ENCODE measurements around the gene DGKI. TPM values are rescaled to one million over a fixed set of nuclear protein-coding genes. Genes with fewer than 3 reads are reported as not detected.

DGKI gene
- total RNA-seq, 1 donor from 2014 or later = 5.5 TPM

DNA sequence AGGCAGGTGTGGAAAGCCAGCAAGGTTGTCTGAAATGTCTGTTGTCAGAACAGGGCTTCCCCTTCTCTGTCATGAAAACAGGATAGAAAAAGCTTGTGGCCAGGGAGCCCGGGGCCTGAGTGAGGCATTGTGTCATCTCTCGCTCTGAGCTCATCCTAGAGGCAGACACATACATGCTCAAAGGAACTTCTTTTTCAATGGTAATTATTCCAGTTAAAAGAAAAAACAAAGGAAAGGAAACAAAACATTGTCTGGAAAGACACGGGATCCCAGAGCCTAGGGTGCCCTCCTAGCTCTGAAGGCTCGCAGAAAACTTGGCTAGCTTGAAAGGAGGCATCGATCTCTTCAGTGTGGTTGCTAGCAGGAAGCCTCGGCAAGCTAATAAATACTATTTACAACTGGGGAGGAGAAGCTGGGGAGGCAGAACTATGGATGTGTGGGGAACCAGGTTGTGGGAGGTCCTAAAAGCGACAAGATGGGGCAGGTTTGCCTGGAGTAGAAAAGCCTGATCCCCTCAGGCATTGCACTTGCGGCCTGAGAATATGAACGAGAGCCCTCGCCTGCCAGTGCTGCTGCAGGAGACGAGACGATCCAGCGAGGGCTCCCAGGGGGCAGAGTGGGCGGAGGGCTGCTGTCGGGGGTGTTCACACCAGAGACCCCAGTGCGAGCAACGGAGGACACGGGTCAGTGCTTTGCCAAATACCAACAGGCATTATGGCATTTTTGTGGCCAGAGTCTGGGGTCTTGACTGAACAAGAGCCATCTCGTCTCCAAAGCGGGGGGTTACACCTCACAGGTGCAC lies 32.8 kb upstream of the DGKI start:
- H3K4me1 ChIP-seq = peaks cover 38% of the 10 kb centered on the region
- peaks cover 5% of the 10 kb centered on the region for H3K36me3 ChIP-seq
- no peaks in the 10 kb centered on the region for H3K79me2 ChIP-seq (ENCODE audit: low read depth)
- TF ChIP-seq EZH2 (IDR thresholded peaks at IDR 0.05) = no peak
- TF ChIP-seq CTCF (IDR thresholded peaks at IDR 0.05) = no peak
- no peak for TF ChIP-seq EZH2phosphoT487 (IDR thresholded peaks at IDR 0.05)
- peaks cover 59% of the 10 kb centered on the region for H3K4me1 Mint-ChIP-seq
- H3K27ac Mint-ChIP-seq = peak overlapping the region; percentile 21
- no peaks in the 10 kb centered on the region for H3K27me3 ChIP-seq
- H3K36me3 Mint-ChIP-seq = peaks cover 73% of the 10 kb centered on the region
- peak overlapping the region; percentile 19 for H3K4me2 ChIP-seq
- no peaks in the 10 kb centered on the region for H4K20me1 ChIP-seq (ENCODE audit: low read depth)
- H2AFZ ChIP-seq (replicated peaks) = no peak overlapping the region
- H3K27me3 Mint-ChIP-seq (ENCODE audit: insufficient read depth, low read depth) = peaks cover 11% of the 10 kb centered on the region
- no peaks in the 10 kb centered on the region for H3K9me3 ChIP-seq (ENCODE audit: low read depth)
- DNase-seq (ENCODE audit: low spot score) = peak; percentile 47
- peaks cover 7% of the 10 kb centered on the region for H3K9me3 Mint-ChIP-seq
- H3F3A ChIP-seq (ENCODE audit: low read depth) = peaks cover 46% of the 10 kb centered on the region
- H3K4me3 ChIP-seq = no peak overlapping the region
- H3K27ac ChIP-seq = no peak overlapping the region
- H3K4me3 Mint-ChIP-seq = peak overlapping the region; percentile 19
- no peak overlapping the region for H3K9ac ChIP-seq

DNA sequence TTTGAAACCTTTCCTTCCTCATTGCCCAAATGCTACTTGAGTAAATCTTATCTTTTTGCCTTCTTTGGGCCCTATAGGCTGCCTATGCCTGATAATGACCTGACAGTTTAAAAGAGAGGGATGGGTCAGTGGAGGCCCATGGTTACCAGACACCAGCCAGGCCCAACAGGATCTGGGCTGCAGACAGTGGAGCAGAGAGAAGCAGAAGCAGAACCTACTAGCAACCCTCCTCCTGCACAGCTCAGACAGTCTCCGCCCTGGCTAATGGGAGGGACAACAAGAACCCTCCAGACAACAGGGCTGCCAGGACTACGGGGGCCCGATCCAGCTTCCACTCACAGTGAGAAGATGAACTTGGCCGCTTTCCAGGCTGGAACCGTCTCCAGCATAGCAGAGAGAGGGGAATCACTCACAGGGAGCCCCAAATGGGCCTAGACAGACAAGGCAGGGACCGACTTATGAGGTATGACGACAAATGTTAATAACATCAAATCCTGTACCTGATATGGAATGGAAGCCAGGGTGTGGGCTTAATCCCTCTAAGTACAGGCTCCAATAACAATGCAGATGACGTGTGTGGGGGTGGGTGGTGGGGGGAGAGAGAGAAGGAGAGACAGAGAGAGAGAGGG lies 31.7 kb upstream of the DGKI start:
- Histone ChIP-seq H3K4me2 (peak overlapping the region; percentile 19), H3K4me1 (peaks cover 38% of the 10 kb centered on the region), H3F3A (ENCODE audit: low read depth) (peaks cover 46% of the 10 kb centered on the region), H4K20me1 (ENCODE audit: low read depth) (no peaks in the 10 kb centered on the region), H3K36me3 (peaks cover 5% of the 10 kb centered on the region), H3K9ac (no peak overlapping the region), H3K79me2 (ENCODE audit: low read depth) (no peaks in the 10 kb centered on the region), H3K27ac (peak overlapping the region; percentile 8), H3K27me3 (no peaks in the 10 kb centered on the region), H3K4me3 (no peak overlapping the region), H2AFZ (replicated peaks) (no peak overlapping the region), H3K9me3 (ENCODE audit: low read depth) (no peaks in the 10 kb centered on the region)
- no peak for DNase-seq (ENCODE audit: low spot score)
- H3K4me3 Mint-ChIP-seq = peak overlapping the region; percentile 27
- H3K36me3 Mint-ChIP-seq = peaks cover 74% of the 10 kb centered on the region
- H3K27me3 Mint-ChIP-seq (ENCODE audit: insufficient read depth, low read depth) = peaks cover 11% of the 10 kb centered on the region
- H3K4me1 Mint-ChIP-seq = peaks cover 69% of the 10 kb centered on the region
- TF ChIP-seq CTCF (IDR thresholded peaks at IDR 0.05) = no peak
- no peak for TF ChIP-seq EZH2phosphoT487 (IDR thresholded peaks at IDR 0.05)
- TF ChIP-seq EZH2 (IDR thresholded peaks at IDR 0.05) = no peak
- H3K27ac Mint-ChIP-seq = peak overlapping the region; percentile 58
- H3K9me3 Mint-ChIP-seq = peaks cover 7% of the 10 kb centered on the region

GRCh38 chr7:137877027-137877675 lies 30.4 kb upstream of the DGKI start:
- TF ChIP-seq EZH2 (IDR thresholded peaks at IDR 0.05) (no peak), EZH2phosphoT487 (IDR thresholded peaks at IDR 0.05) (no peak), CTCF (IDR thresholded peaks at IDR 0.05) (no peak)
- no peak overlapping the region for H3K27ac ChIP-seq
- no peaks in the 10 kb centered on the region for H3K79me2 ChIP-seq (ENCODE audit: low read depth)
- Mint-ChIP-seq H3K4me3 (no peak overlapping the region), H3K4me1 (peaks cover 70% of the 10 kb centered on the region), H3K9me3 (peaks cover 4% of the 10 kb centered on the region), H3K27ac (peak overlapping the region; percentile 35), H3K36me3 (peaks cover 66% of the 10 kb centered on the region), H3K27me3 (ENCODE audit: insufficient read depth, low read depth) (peaks cover 11% of the 10 kb centered on the region)
- peak overlapping the region; percentile 19 for H3K4me2 ChIP-seq
- no peaks in the 10 kb centered on the region for H4K20me1 ChIP-seq (ENCODE audit: low read depth)
- peaks cover 38% of the 10 kb centered on the region for H3K4me1 ChIP-seq
- no peak overlapping the region for H3K9ac ChIP-seq
- H3K4me3 ChIP-seq = no peak overlapping the region
- no peaks in the 10 kb centered on the region for H3K27me3 ChIP-seq
- peaks cover 46% of the 10 kb centered on the region for H3F3A ChIP-seq (ENCODE audit: low read depth)
- H2AFZ ChIP-seq (replicated peaks) = no peak overlapping the region
- no peaks in the 10 kb centered on the region for H3K9me3 ChIP-seq (ENCODE audit: low read depth)
- H3K36me3 ChIP-seq = peaks cover 5% of the 10 kb centered on the region
- DNase-seq (ENCODE audit: low spot score) = peak; percentile 14

Data from neural progenitor cell (in vitro differentiated cells).